HUES48 (cell line): Measurements from ENCODE around the gene PRDM15.

Experiments
- H3K27ac ChIP-seq: one replicate; pipeline ENCODE4 v1.7.0; 2013; ENCODE audit warnings: low read depth, low read length, inconsistent platforms
- H3K27me3 ChIP-seq: 2 replicates; pipeline ENCODE4 v1.6.1; 2013; ENCODE audit warnings: mild to moderate bottlenecking, low read length; ENCODE audit not compliant: control insufficient read depth, insufficient read depth
- H3K36me3 ChIP-seq: 2 replicates; pipeline ENCODE4 v1.6.1; 2013; ENCODE audit warnings: low read length; ENCODE audit not compliant: control insufficient read depth, insufficient read depth
- H3K4me1 ChIP-seq: 2 replicates; pipeline ENCODE4 v1.6.1; 2013; ENCODE audit warnings: mild to moderate bottlenecking, low read length; ENCODE audit not compliant: control insufficient read depth, insufficient read depth
- H3K4me3 ChIP-seq: 2 replicates; pipeline ENCODE4 v1.5.1; 2013; ENCODE audit warnings: mild to moderate bottlenecking, low read depth, low read length
- H3K9ac ChIP-seq: 2 replicates; pipeline ENCODE4 v1.6.1; 2013; ENCODE audit warnings: mild to moderate bottlenecking, low read depth, low read length, moderate library complexity
- H3K9me3 ChIP-seq: 2 replicates; pipeline ENCODE4 v1.6.1; 2013; ENCODE audit warnings: low read length; ENCODE audit not compliant: control insufficient read depth, insufficient read depth

PRDM15 gene

DNA sequence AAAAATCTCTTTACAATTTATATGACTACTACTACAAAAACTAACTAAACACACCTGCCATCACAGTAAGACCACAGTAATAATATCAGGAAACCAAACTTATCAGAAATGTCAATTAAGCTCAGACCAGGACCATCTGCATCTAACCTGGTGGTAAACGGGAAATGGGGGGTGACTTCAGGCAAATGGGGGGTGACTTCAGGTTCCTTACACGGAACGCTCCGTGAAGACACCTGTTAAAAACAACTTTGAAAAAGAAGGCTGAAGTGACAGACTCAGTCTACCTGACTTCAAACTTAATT is 15.8 kb downstream of the PRDM15 start:
- H3K9me3 ChIP-seq, result no peaks in the 10 kb centered on the region
- H3K36me3 ChIP-seq, result no peaks in the 10 kb centered on the region
- no peak overlapping the region for H3K4me3 ChIP-seq
- no peak overlapping the region for H3K9ac ChIP-seq
- H3K27ac ChIP-seq, result no peak overlapping the region
- peaks cover 4% of the 10 kb centered on the region; the same call in 1 of the 2 replicates for H3K4me1 ChIP-seq
- no peaks in the 10 kb centered on the region for H3K27me3 ChIP-seq

DNA sequence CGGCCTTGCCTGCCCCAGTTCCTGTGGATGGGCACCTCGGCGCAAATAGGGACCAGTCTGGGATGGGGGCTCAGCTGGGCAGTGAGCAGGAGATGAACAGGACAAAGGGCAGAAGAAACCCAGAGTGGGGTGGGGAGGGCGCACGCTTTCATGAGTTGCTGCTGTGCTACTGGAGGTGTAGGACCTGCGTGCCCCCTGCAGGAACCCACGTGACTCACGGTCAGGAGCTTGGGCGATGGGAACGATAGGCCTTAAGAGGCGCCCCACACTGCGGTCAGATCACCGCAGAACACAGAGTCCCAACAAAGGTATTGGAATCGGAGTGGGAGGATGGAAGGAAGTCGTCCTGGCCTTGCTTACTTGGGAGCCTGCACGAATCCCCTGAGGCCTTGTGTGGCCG is 17.2 kb downstream of the PRDM15 start:
- no peak overlapping the region for H3K4me3 ChIP-seq
- peaks cover 4% of the 10 kb centered on the region; the same call in 1 of the 2 replicates for H3K4me1 ChIP-seq
- peaks cover 9% of the 10 kb centered on the region for H3K36me3 ChIP-seq
- H3K9ac ChIP-seq, result no peak overlapping the region
- no peak overlapping the region for H3K27ac ChIP-seq
- no peaks in the 10 kb centered on the region for H3K27me3 ChIP-seq
- H3K9me3 ChIP-seq, result no peaks in the 10 kb centered on the region

DNA sequence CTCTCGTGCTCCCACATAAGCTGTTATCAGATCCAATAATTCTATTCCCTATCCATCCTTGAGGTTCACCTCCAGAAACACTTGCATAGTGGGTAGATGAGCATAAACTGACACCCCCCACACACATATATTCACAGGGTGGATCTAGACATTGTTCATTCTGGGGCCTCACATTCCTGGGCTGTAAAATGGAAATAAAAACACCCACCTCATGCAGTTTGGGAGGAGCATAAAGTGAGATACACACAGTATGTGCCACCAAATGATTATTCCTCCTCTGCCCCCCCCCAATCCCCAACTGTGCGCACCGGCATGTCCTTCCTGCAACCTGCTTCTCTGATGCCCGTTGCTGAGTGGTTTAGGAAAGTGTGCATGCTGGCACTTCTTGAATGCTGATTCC is 17.9 kb downstream of the PRDM15 start:
- Histone ChIP-seq H3K9ac (no peak overlapping the region), H3K36me3 (peaks cover 16% of the 10 kb centered on the region), H3K4me3 (no peak overlapping the region), H3K4me1 (peaks cover 4% of the 10 kb centered on the region; the same call in 1 of the 2 replicates), H3K9me3 (no peaks in the 10 kb centered on the region), H3K27ac (no peak overlapping the region), H3K27me3 (no peaks in the 10 kb centered on the region)

DNA sequence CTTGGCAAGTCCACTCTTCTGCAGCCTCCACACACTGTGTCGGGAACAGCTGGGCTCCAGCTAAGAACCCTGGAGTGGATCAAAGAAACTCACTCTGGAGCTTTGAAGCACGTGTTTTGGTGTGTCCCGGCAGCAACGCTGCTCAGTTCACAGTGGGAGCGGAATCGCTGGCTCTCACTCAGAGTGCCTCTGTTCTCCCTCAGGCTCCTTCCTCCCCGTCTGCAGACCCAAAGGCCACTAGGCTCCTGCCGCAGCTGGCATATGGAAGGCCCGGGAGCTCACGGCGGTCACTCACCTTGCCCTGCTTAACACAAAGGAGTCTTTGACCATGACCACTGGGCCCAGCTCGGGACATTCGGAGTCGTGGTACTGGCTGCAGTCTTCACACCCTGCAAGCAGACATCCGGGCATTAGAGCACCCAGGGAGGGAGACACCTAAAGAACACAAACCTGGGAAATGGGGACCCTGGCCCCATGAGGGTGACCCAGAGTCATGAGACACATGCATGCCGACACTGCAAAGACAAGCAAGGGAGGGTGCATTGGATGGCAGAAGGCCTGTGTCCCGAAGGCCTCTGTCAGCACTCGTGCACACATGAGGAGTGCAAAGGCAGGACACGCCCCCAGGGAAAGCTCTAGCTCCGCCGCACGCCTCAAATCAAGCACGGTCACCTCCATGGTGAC is 19.7 kb downstream of the PRDM15 start:
- Histone ChIP-seq H3K4me1 (peaks cover 1% of the 10 kb centered on the region; the same call in 1 of the 2 replicates), H3K36me3 (peaks cover 26% of the 10 kb centered on the region), H3K9ac (no peak overlapping the region), H3K4me3 (no peak overlapping the region), H3K27ac (no peak overlapping the region), H3K27me3 (no peaks in the 10 kb centered on the region), H3K9me3 (no peaks in the 10 kb centered on the region)

DNA sequence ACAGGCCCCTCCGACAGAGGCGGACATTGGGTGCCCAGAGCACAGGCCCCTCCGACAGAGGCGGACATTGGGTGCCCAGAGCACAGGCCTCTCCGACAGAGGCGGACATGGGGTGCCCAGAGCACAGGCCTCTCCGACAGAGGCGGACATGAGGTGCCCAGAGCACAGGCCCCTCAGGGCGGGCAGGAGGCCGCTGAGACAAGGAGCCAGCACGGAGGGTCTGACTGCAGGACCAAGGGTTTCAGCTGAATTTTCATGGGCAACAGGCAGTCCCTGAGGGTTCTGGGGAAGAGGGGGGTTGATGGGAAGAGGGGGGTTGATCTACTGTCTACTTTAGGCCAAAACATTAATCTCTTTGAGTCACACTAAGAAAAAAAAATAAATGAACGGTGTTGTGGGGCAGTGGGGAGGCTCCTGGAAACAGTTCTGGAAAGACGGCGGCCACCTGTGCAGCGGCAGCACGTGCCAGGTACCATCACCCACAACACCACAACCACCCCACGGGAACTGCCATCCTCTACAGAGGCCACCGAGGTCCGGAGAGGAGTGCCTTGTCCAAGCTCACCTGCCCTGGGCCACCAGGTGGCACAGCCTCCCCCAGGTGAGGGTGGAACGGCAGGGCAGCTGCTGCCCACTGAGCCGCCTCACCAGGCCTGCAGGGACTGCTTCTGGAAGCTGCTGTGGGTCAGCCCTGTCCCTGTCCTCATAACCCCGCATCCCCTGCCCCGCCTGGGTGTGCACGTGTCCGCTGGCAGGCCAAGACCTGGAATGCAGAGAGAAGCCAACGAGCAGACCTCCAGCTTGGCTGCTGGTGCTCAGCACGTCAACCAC is 20.5 kb downstream of the PRDM15 start:
- no peak overlapping the region for H3K9ac ChIP-seq
- H3K27ac ChIP-seq, result no peak overlapping the region
- H3K36me3 ChIP-seq, result peaks cover 33% of the 10 kb centered on the region
- no peaks in the 10 kb centered on the region for H3K9me3 ChIP-seq
- H3K4me1 ChIP-seq, result no peaks in the 10 kb centered on the region
- H3K27me3 ChIP-seq, result no peaks in the 10 kb centered on the region
- no peak overlapping the region for H3K4me3 ChIP-seq

DNA sequence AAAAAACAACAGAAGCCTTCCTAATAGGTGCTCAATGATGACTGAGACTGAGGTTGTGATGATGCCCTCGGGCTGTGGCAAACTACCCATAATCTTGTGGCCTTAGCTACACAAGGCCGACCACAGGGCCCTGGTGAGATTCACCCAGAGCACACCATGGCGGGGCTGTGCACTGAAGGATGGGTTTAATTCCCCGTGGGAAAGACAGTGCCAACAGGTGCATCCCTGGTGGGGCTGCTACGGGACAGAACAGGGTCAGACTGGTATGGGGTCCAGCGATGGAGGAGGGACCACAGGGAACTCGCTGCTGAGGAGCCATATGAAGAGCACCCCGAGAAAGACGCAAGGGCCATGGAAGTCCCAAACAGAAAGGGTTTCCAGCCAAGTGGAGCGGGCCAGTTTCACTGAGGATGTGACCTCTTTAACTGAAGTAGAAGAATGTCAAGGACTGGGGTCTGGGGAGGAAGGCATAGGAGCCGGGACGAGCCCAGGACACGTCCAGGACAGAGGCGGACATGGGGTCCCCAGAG is 21.3 kb downstream of the PRDM15 start:
- Histone ChIP-seq H3K4me3 (no peak overlapping the region), H3K36me3 (peaks cover 34% of the 10 kb centered on the region), H3K27me3 (no peaks in the 10 kb centered on the region), H3K27ac (no peak overlapping the region), H3K9ac (no peak overlapping the region), H3K4me1 (no peaks in the 10 kb centered on the region), H3K9me3 (no peaks in the 10 kb centered on the region)

DNA sequence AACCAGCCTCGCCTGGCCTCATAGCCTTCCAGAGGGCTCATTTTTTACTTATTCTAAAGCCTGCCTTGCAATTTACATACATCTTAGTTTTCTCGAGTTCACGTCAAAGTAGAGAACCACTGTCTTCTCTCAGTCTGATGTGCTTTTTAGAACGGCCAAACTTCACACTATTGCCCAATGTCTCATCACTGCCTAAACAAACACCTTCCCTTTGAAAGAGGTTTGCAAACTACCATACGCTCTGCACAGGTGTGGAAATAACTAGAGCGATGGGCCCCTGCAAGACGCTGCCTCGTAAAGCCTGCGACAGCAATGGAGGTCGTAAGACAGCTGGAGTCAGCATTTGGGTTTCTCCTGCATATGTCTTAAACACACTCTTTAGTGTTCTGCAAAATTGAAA is 22.6 kb downstream of the PRDM15 start:
- H3K9ac ChIP-seq, result no peak overlapping the region
- H3K4me1 ChIP-seq, result no peaks in the 10 kb centered on the region
- H3K36me3 ChIP-seq, result peaks cover 34% of the 10 kb centered on the region
- H3K27ac ChIP-seq, result no peak overlapping the region
- no peak overlapping the region for H3K4me3 ChIP-seq
- no peaks in the 10 kb centered on the region for H3K9me3 ChIP-seq
- no peaks in the 10 kb centered on the region for H3K27me3 ChIP-seq

DNA sequence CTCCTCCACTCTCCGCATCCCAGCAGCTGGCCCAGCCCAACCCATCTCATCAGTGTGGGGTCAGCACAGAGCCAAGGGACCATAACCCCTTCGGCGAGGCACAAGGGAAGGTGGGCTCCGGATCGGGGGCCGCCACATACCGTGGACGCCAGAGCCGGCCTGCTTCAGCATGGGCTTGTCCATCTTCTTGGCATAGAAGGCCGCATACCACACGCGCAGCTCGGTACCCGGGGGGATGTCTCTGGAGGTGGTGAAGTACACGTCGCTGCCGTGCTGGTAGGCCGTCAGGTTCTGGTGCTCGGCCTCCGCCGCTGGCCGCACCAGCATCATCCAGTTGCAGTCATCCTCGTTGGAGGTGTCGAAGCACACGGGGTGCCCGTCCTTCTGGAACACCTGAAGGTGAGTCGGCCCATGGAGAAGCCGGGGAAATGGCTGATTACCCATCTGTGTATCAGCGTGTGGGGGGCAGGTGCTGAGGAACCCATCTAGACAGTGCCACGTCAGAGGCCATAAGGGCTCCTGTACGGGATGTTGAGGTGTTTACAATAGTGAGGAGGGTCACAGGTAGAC is 24.6 kb downstream of the PRDM15 start:
- no peaks in the 10 kb centered on the region for H3K9me3 ChIP-seq
- H3K27me3 ChIP-seq, result no peaks in the 10 kb centered on the region
- H3K4me1 ChIP-seq, result no peaks in the 10 kb centered on the region
- H3K27ac ChIP-seq, result no peak overlapping the region
- no peak overlapping the region for H3K9ac ChIP-seq
- H3K4me3 ChIP-seq, result no peak overlapping the region
- H3K36me3 ChIP-seq, result peaks cover 34% of the 10 kb centered on the region

DNA sequence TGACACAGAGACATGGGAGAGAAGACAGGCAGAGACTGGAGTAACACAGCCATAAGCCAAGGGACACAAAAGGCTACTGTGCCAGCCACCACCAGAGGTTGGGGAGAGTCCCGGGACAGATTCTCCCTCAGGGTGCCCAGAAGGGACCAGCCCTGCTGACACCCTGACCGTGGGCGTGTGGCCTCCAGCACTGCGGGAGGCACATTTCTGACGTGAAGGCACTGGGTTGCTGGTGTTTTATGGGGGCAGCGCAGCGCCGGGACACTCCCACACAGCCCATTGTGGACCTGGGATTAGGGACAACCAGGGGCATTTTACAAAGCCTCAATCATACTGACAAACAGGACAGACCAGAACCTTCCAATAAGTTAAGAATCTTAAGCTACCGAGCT is 26.2 kb downstream of the PRDM15 start:
- Histone ChIP-seq H3K27ac (no peak overlapping the region), H3K4me1 (no peaks in the 10 kb centered on the region), H3K27me3 (no peaks in the 10 kb centered on the region), H3K9me3 (no peaks in the 10 kb centered on the region), H3K36me3 (peaks cover 32% of the 10 kb centered on the region), H3K9ac (no peak overlapping the region), H3K4me3 (no peak overlapping the region)

DNA sequence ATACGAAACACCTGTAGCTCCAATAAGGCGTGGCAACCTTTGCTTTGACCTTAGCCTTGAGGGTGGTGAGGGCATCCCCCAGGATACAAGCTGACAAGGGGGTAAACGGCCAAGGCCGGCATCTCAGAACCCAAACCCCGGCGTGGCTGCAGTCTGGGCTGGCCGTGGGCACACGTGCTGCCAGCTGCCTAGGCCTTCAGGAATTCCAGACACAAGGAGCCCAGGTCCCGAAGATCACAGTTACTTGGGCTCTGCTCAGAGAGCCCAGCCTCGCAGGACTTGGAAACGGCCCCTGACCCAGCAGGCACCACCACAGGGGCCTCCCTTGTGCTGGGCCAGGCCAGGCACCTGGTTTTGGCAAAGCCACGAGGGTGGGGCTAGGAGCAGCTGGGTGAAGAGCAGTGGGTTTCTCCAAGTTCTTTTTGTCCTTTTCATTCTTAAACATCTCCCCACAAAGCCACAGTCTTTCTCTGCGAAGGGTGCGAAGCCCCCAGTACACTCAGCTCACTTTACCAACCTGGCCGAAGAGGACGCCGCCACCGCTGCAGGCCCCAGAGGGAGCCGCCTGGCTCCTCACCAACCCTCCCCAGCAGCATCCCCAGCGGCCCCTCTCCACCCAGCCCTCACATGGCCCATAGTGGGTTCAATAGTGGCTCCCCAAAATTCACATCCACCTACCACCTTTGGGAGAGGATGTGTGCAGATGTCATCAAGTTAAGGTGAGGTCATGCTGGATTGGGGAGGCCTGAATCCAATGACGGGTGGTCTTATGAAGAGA is 26.8 kb downstream of the PRDM15 start:
- no peaks in the 10 kb centered on the region for H3K9me3 ChIP-seq
- peaks cover 28% of the 10 kb centered on the region for H3K36me3 ChIP-seq
- no peaks in the 10 kb centered on the region for H3K27me3 ChIP-seq
- H3K9ac ChIP-seq, result no peak overlapping the region
- H3K4me3 ChIP-seq, result no peak overlapping the region
- no peaks in the 10 kb centered on the region for H3K4me1 ChIP-seq
- H3K27ac ChIP-seq, result no peak overlapping the region
